NOMO-1 (cell line): ENCODE data around the gene RACGAP1.
A peak's percentile ranks its signal among the peaks of the same experiment; 100 is the strongest.
"Not testable (repeated sequence)": the region's sequence is repeated elsewhere in the genome, so short reads cannot be mapped to it uniquely, and the experiment has no call there.

ENCODE experiments used
- DNase-seq, 2 experiments: peaks; one replicate each; lab custom pipeline; 2025; ENCODE audit not compliant: unreplicated experiment in 2 of 2; lab: John Stamatoyannopoulos, UW

RACGAP1 gene

GRCh38 chr12:50003595-50003994 is 21.7 kb downstream of the RACGAP1 start:
- DNase-seq, result no peak

- DNase-seq, result no peak
Measured at GRCh38 chr12:49998453-49998852, 26.8 kb downstream of the RACGAP1 start.

GRCh38 chr12:49990273-49990672 is 35.0 kb downstream of the RACGAP1 start:
- peak; percentile 36 to 84 for DNase-seq

GRCh38 chr12:49989400-49989799 is 35.9 kb downstream of the RACGAP1 start:
- not testable (repeated sequence) for DNase-seq

GRCh38 chr12:49987625-49988303 is 37.5 kb downstream of the RACGAP1 start:
- DNase-seq, result peak; percentile 76 to 93

GRCh38 chr12:49986476-49986875 is 38.8 kb downstream of the RACGAP1 start:
- DNase-seq, result not testable (repeated sequence)

- no peak for DNase-seq
Measured at GRCh38 chr12:49985981-49986380, 39.3 kb downstream of the RACGAP1 start.

- no peak for DNase-seq
Measured at GRCh38 chr12:49984476-49985359, 40.6 kb downstream of the RACGAP1 start.

GRCh38 chr12:49983892-49984291 is 41.4 kb downstream of the RACGAP1 start:
- DNase-seq, result no peak

GRCh38 chr12:49982246-49983087 is 42.8 kb downstream of the RACGAP1 start:
- DNase-seq, result peak; percentile 68 to 83

GRCh38 chr12:49980501-49981349 is 44.6 kb downstream of the RACGAP1 start:
- DNase-seq, result no peak

GRCh38 chr12:49979791-49980190 is 45.5 kb downstream of the RACGAP1 start:
- DNase-seq, result peak in 1 of 2 experiments; percentile 17

GRCh38 chr12:49979016-49979586 is 46.2 kb downstream of the RACGAP1 start:
- DNase-seq, result no peak

GRCh38 chr12:49978125-49978524 is 47.2 kb downstream of the RACGAP1 start:
- no peak for DNase-seq

- DNase-seq, result no peak
Measured at GRCh38 chr12:49976557-49976956, 48.7 kb downstream of the RACGAP1 start.

GRCh38 chr12:49975318-49975761 is 50.0 kb downstream of the RACGAP1 start:
- DNase-seq, result no peak

GRCh38 chr12:49974677-49975317 is 50.5 kb downstream of the RACGAP1 start:
- DNase-seq, result no peak

- no peak for DNase-seq
Measured at GRCh38 chr12:49974231-49974675, 51.0 kb downstream of the RACGAP1 start.

- no peak for DNase-seq
Measured at GRCh38 chr12:49973361-49973830, 51.9 kb downstream of the RACGAP1 start.
